ENCODE data around the gene ACTL10. TPM values are rescaled to one million over a fixed set of nuclear protein-coding genes. Genes with fewer than 3 reads are reported as not detected.

The ACTL10 gene
- total and polyA plus RNA-seq, 2 of the 13 experiments (the other 11 are each of a cell fraction or from before 2014, with no cell fraction given) = not detected

DNA sequence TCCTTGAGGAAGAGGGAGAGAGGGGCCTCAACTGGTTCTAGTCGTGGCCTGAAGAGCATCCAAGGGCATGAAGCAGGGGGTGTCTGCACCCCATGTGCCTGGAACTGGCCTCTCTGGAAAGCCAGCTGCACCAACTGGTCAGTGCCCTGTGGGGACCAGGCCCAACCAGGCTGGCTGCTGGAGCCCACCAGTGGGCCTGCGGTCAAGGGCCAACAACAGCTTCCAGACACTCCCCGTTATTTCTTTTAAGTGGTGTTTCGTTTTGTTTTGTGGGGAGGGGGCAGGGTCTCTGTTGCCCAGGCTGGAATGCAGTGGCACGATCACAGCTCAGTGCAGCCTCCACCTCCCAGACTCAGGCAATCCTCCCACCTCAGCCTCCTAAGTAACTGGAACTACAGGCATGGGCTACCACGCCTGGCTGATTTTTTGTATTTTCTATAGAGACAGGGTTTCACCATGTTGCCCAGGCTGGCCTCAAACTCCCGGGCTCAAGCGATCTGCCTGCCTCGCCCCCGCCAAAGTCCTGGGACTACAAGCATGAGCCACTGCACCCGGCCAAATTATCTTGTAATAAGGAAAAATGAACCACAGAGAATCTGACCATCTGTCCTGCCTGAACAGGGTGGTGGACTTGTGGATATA is 16.5 kb upstream of the ACTL10 start (continued):
- TF ChIP-seq, protein P1, sequence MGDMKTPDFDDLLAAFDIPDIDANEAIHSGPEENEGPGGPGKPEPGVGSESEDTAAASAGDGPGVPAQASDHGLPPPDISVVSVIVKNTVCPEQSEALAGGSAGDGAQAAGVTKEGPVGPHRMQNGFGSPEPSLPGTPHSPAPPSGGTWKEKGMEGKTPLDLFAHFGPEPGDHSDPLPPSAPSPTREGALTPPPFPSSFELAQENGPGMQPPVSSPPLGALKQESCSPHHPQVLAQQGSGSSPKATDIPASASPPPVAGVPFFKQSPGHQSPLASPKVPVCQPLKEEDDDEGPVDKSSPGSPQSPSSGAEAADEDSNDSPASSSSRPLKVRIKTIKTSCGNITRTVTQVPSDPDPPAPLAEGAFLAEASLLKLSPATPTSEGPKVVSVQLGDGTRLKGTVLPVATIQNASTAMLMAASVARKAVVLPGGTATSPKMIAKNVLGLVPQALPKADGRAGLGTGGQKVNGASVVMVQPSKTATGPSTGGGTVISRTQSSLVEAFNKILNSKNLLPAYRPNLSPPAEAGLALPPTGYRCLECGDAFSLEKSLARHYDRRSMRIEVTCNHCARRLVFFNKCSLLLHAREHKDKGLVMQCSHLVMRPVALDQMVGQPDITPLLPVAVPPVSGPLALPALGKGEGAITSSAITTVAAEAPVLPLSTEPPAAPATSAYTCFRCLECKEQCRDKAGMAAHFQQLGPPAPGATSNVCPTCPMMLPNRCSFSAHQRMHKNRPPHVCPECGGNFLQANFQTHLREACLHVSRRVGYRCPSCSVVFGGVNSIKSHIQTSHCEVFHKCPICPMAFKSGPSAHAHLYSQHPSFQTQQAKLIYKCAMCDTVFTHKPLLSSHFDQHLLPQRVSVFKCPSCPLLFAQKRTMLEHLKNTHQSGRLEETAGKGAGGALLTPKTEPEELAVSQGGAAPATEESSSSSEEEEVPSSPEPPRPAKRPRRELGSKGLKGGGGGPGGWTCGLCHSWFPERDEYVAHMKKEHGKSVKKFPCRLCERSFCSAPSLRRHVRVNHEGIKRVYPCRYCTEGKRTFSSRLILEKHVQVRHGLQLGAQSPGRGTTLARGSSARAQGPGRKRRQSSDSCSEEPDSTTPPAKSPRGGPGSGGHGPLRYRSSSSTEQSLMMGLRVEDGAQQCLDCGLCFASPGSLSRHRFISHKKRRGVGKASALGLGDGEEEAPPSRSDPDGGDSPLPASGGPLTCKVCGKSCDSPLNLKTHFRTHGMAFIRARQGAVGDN (CRISPR knock-in tag; IDR thresholded peaks at IDR 0.05) = 0 out of 2 replicates have a peak, but pooled peaks have one; percentile 26
- TF ChIP-seq, protein P2, sequence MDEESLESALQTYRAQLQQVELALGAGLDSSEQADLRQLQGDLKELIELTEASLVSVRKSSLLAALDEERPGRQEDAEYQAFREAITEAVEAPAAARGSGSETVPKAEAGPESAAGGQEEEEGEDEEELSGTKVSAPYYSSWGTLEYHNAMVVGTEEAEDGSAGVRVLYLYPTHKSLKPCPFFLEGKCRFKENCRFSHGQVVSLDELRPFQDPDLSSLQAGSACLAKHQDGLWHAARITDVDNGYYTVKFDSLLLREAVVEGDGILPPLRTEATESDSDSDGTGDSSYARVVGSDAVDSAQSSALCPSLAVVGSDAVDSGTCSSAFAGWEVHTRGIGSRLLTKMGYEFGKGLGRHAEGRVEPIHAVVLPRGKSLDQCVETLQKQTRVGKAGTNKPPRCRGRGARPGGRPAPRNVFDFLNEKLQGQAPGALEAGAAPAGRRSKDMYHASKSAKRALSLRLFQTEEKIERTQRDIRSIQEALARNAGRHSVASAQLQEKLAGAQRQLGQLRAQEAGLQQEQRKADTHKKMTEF (CRISPR knock-in tag; IDR thresholded peaks at IDR 0.05) = 0 out of 2 replicates have a peak, but pooled peaks have one; percentile 11
- TF ChIP-seq HDAC2 (CRISPR knock-in tag; IDR thresholded peaks at IDR 0.05) = no peak
- peak; percentile 59; the same call in 1 of the 2 replicates for TF ChIP-seq POLR2G (IDR thresholded peaks at IDR 0.05; ENCODE audit: low read depth, low read length)
- peak; percentile 46; the same call in 1 of the 2 replicates for TF ChIP-seq ZC3H13 (CRISPR knock-in tag; IDR thresholded peaks at IDR 0.05)
- TF ChIP-seq ZBTB7A (CRISPR knock-in tag; IDR thresholded peaks at IDR 0.05) = 0 out of 2 replicates have a peak, but pooled peaks have one; percentile 18
- no peak for TF ChIP-seq FOXK1 (CRISPR knock-in tag; IDR thresholded peaks at IDR 0.05; ENCODE audit: borderline replicate concordance, low read depth)
- TF ChIP-seq, protein P3, sequence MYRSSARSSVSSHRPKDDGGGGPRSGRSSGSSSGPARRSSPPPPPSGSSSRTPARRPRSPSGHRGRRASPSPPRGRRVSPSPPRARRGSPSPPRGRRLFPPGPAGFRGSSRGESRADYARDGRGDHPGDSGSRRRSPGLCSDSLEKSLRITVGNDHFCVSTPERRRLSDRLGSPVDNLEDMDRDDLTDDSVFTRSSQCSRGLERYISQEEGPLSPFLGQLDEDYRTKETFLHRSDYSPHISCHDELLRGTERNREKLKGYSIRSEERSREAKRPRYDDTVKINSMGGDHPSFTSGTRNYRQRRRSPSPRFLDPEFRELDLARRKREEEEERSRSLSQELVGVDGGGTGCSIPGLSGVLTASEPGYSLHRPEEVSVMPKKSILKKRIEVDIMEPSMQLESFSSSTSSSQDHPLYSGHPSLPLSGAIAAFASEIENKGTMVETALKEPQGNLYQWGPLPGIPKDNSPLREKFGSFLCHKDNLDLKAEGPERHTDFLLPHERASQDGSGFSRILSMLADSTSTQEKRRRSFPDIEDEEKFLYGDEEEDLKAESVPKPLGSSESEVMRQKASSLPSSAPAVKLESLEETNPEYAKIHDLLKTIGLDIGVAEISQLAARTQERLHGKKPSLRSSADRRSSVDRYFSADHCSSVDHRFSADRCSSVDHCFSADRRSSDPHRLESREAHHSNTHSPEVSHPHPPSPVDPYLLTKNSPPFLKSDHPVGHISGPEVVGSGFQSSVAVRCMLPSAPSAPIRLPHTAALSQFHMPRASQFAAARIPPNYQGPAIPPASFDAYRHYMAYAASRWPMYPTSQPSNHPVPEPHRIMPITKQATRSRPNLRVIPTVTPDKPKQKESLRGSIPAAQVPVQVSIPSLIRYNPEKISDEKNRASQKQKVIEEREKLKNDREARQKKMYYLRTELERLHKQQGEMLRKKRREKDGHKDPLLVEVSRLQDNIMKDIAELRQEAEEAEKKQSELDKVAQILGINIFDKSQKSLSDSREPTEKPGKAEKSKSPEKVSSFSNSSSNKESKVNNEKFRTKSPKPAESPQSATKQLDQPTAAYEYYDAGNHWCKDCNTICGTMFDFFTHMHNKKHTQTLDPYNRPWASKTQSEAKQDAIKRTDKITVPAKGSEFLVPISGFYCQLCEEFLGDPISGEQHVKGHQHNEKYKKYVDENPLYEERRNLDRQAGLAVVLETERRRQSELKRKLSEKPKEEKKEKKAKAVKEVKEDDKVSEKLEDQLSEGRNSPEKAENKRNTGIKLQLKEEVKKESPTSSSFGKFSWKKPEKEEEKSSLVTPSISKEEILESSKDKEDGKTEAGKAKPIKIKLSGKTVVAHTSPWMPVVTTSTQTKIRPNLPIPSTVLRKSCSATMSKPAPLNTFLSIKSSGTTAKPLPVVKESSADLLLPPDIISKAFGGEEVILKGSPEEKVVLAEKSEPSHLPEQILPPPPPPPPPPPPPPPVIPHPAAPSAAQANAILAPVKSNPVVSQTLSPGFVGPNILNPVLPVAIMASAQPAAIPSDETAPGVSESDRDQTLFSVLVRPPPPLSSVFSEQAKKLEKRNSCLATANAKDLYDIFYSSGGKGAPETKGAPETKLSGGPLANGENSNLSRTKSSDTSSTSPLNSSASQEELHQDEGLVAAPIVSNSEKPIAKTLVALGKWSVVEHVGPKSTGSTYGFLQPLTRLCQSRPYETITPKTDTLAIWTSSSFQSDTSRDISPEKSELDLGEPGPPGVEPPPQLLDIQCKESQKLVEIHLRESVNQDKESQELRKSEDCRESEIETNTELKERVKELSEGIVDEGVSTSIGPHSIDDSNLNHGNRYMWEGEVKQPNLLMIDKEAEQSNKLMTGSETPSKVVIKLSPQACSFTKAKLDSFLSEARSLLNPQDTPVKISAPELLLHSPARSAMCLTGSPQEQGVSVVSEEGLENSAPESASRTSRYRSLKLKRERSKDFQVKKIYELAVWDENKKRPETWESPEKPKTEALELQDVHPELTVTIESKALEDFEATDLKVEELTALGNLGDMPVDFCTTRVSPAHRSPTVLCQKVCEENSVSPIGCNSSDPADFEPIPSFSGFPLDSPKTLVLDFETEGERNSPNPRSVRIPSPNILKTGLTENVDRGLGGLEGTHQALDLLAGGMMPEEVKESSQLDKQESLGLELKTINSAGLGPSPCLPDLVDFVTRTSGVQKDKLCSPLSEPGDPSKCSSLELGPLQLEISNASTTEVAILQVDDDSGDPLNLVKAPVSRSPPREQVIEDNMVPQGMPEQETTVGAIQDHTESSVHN (CRISPR knock-in tag; IDR thresholded peaks at IDR 0.05) = peak; percentile 57; the same call in 1 of the 2 replicates
- TF ChIP-seq ZBTB7B (CRISPR knock-in tag; IDR thresholded peaks at IDR 0.05) = no peak
- TF ChIP-seq, protein P4, sequence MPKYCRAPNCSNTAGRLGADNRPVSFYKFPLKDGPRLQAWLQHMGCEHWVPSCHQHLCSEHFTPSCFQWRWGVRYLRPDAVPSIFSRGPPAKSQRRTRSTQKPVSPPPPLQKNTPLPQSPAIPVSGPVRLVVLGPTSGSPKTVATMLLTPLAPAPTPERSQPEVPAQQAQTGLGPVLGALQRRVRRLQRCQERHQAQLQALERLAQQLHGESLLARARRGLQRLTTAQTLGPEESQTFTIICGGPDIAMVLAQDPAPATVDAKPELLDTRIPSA (CRISPR knock-in tag; IDR thresholded peaks at IDR 0.05; ENCODE audit: borderline replicate concordance) = no peak
- TF ChIP-seq ZNF138 (CRISPR knock-in tag; IDR thresholded peaks at IDR 0.05; ENCODE audit: low read depth) = no peak
- TF ChIP-seq CHCHD3 (CRISPR knock-in tag; IDR thresholded peaks at IDR 0.05) = no peak
- TF ChIP-seq, protein P5, sequence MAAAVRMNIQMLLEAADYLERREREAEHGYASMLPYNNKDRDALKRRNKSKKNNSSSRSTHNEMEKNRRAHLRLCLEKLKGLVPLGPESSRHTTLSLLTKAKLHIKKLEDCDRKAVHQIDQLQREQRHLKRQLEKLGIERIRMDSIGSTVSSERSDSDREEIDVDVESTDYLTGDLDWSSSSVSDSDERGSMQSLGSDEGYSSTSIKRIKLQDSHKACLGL (CRISPR knock-in tag; IDR thresholded peaks at IDR 0.05) = no peak
